OCI-LY1 (cell line): ENCODE results near the gene ZCCHC7.

Experiments used
- CTCF ChIP-seq: fragments of 200-600 bp; sonication (generic), shearing (Covaris generic); IDR thresholded peaks from 2 replicates; pipeline ENCODE4 v1.5.1; 2017; ENCODE audit warnings: mild to moderate bottlenecking, antibody characterized with exemption, low read length, moderate library complexity, mixed read lengths
- EZH2 ChIP-seq: fragments of 200-600 bp; sonication (generic), shearing (Covaris generic); IDR thresholded peaks from 2 replicates; pipeline ENCODE4 v1.8.0; 2017; ENCODE audit warnings: borderline replicate concordance, mixed run types, mild to moderate bottlenecking, antibody characterized with exemption, low read length, moderate library complexity, mixed read lengths

- TF ChIP-seq CTCF (no peak), EZH2 (no peak)
These were observed 259.5 kb downstream of the ZCCHC7 start for GRCh38 chr9:37379835-37380234.
